ENCODE measurements around the gene KLHL21.
"Not testable (repeated sequence)": the region's sequence is repeated elsewhere in the genome, so short reads cannot be mapped to it uniquely, and the experiment has no call there.

DNA sequence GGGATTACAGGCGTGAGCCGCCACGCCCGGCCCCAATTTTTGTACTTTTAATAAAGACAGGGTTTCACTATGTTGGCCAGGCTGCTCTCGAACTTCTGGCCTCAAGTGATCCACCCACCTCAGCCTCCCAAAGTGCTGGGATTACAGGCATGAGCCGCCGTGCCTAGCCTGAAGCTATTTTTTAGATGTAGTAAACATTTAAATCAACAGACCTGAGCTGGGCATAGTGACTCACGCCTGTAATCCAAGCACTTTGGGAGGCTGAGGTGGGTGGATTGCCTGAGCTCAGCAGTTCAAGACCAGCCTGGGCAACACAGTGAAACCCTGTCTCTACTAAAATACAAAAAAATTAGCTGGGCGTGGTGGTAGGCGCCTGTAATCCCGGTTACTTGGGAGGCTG, 43.5 kb downstream of the KLHL21 start:
- TF ChIP-seq, protein P1, sequence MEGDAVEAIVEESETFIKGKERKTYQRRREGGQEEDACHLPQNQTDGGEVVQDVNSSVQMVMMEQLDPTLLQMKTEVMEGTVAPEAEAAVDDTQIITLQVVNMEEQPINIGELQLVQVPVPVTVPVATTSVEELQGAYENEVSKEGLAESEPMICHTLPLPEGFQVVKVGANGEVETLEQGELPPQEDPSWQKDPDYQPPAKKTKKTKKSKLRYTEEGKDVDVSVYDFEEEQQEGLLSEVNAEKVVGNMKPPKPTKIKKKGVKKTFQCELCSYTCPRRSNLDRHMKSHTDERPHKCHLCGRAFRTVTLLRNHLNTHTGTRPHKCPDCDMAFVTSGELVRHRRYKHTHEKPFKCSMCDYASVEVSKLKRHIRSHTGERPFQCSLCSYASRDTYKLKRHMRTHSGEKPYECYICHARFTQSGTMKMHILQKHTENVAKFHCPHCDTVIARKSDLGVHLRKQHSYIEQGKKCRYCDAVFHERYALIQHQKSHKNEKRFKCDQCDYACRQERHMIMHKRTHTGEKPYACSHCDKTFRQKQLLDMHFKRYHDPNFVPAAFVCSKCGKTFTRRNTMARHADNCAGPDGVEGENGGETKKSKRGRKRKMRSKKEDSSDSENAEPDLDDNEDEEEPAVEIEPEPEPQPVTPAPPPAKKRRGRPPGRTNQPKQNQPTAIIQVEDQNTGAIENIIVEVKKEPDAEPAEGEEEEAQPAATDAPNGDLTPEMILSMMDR (IDR thresholded peaks at IDR 0.05): not testable (repeated sequence)
- TF ChIP-seq EP300, POLR2A, POLR2AphosphoS5 (IDR thresholded peaks at IDR 0.05): not testable (repeated sequence)
